Nephron progenitor cell (in vitro differentiated cells): Measurements from ENCODE around the gene RSU1.
A peak's percentile ranks its signal among the peaks of the same experiment; 100 is the strongest.

Source experiments
- DNase-seq: peaks from one replicate; pipeline ENCODE4 v3.0.0; 2021
- H3K27ac Mint-ChIP-seq: 2 replicates; pipeline ENCODE4 v1.8.0; 2021; ENCODE audit warnings: mild to moderate bottlenecking, moderate library complexity, mixed read lengths
- H3K27me3 Mint-ChIP-seq: 2 replicates; pipeline ENCODE4 v1.8.0; 2021; ENCODE audit warnings: mild to moderate bottlenecking, low read depth, mixed read lengths; ENCODE audit not compliant: poor library complexity
- H3K36me3 Mint-ChIP-seq: 2 replicates; pipeline ENCODE4 v1.8.0; 2021; ENCODE audit warnings: low read depth, mixed read lengths
- H3K4me1 Mint-ChIP-seq: 2 replicates; pipeline ENCODE4 v1.8.0; 2021; ENCODE audit warnings: mixed read lengths
- H3K4me3 Mint-ChIP-seq: 2 replicates; pipeline ENCODE4 v1.8.0; 2021; ENCODE audit warnings: mild to moderate bottlenecking, moderate library complexity, mixed read lengths
- H3K9me3 Mint-ChIP-seq: 2 replicates; pipeline ENCODE4 v1.8.0; 2021; ENCODE audit warnings: mild to moderate bottlenecking, moderate library complexity, mixed read lengths
- CTCF ChIP-seq: fragments of 200-600 bp; sonication (generic); IDR thresholded peaks from 2 replicates; pipeline ENCODE4 v1.5.0; 2021; ENCODE audit warnings: antibody characterized with exemption

Gene RSU1

GRCh38 chr10:16789765-16790164 lies 27.5 kb downstream of the RSU1 start:
- Mint-ChIP-seq H3K27me3 (peaks cover 3% of the 10 kb centered on the region), H3K9me3 (peaks cover 37% of the 10 kb centered on the region), H3K36me3 (peaks cover 80% of the 10 kb centered on the region), H3K27ac (peak overlapping the region; percentile 97), H3K4me1 (peaks cover 37% of the 10 kb centered on the region), H3K4me3 (peak overlapping the region; percentile 3)
- no peak for TF ChIP-seq CTCF
- DNase-seq, result no peak

DNA sequence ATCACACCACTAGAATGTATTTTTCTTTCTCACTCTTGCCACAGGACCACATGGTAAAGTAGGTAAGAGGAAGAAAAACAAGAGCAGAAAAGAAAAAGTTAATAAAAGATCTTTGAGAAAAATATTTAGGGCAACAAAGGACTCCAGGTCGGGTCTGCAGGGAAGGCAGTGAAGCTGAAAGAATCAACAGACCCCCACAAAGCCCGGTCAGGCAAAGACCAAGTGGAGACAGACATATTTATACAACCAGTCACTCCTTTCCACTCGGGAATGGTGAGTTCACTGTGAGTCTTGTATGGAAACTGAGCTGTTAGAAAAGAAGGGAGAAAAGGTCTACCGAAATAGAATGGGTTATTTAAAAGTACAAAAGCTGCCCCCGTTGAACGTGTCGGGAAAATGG lies 28.0 kb downstream of the RSU1 start:
- Mint-ChIP-seq H3K27ac (peak overlapping the region; percentile 97), H3K4me1 (peaks cover 37% of the 10 kb centered on the region), H3K36me3 (peaks cover 83% of the 10 kb centered on the region), H3K27me3 (peaks cover 3% of the 10 kb centered on the region), H3K4me3 (peak overlapping the region; percentile 61), H3K9me3 (peaks cover 40% of the 10 kb centered on the region)
- DNase-seq, result no peak
- no peak for TF ChIP-seq CTCF

DNA sequence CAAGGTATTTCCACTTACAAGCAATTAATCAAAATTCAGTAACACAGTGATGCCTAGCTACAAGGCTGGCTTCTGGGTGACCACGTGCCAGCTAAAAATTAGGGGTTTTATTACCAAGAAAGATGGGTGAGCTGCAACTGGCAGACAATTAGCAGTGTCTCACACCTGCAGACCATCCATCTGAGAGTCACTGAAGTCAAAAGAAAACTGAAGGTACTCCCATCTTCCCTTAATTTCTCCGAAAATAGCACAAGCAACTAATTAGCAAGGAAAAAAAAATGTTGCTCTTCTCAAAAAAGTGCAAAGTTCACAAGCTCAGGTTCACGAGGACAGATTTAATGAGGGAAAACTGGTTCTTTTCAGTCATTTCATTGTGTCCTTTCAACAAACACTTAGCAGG lies 28.4 kb downstream of the RSU1 start:
- DNase-seq, result no peak
- Mint-ChIP-seq H3K27ac (peak overlapping the region; percentile 97), H3K36me3 (peaks cover 83% of the 10 kb centered on the region), H3K27me3 (peaks cover 3% of the 10 kb centered on the region), H3K9me3 (peaks cover 38% of the 10 kb centered on the region), H3K4me1 (peaks cover 37% of the 10 kb centered on the region), H3K4me3 (peak overlapping the region; percentile 61)
- no peak for TF ChIP-seq CTCF

GRCh38 chr10:16788125-16788524 lies 29.1 kb downstream of the RSU1 start:
- Mint-ChIP-seq H3K27ac (peak overlapping the region; percentile 66), H3K4me3 (no peak overlapping the region), H3K4me1 (peaks cover 37% of the 10 kb centered on the region), H3K36me3 (peaks cover 79% of the 10 kb centered on the region), H3K9me3 (peaks cover 32% of the 10 kb centered on the region), H3K27me3 (peaks cover 3% of the 10 kb centered on the region)
- DNase-seq, result no peak
- TF ChIP-seq CTCF, result no peak

DNA sequence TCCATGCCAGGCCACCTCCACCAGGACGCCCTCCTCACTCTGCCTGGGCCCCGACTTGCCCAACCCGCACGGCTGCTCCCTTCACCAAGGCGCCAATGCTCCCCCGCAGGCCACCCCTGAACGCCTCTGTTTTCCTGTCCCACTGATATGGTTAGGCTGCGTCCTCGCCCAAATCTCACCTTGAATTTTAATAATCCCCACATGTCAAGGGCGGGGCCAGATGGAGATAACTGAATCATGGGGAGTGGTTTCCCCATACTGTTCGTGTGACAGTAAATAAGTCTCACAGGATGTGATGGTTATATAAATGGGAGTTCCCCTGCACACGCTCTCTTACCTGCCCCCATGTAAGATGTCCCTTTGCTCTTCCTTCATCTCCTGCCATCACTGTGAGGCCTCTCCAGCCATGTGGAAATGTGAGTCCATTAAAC lies 29.8 kb downstream of the RSU1 start:
- peaks cover 78% of the 10 kb centered on the region for H3K36me3 Mint-ChIP-seq
- peaks cover 3% of the 10 kb centered on the region for H3K27me3 Mint-ChIP-seq
- no peak overlapping the region for H3K4me3 Mint-ChIP-seq
- H3K27ac Mint-ChIP-seq, result no peak overlapping the region
- peaks cover 39% of the 10 kb centered on the region for H3K4me1 Mint-ChIP-seq
- no peak for DNase-seq
- peaks cover 31% of the 10 kb centered on the region for H3K9me3 Mint-ChIP-seq
- TF ChIP-seq CTCF, result no peak

- peaks cover 53% of the 10 kb centered on the region for H3K4me1 Mint-ChIP-seq
- H3K27ac Mint-ChIP-seq, result no peak overlapping the region
- peaks cover 17% of the 10 kb centered on the region for H3K36me3 Mint-ChIP-seq
- no peak for DNase-seq
- no peaks in the 10 kb centered on the region for H3K27me3 Mint-ChIP-seq
- TF ChIP-seq CTCF, result no peak
- H3K9me3 Mint-ChIP-seq, result peaks cover 11% of the 10 kb centered on the region
- no peak overlapping the region for H3K4me3 Mint-ChIP-seq
Observed at GRCh38 chr10:16780338-16780880, 36.8 kb downstream of the RSU1 start.
